ENCODE measurements around the gene PRSS36.

The PRSS36 gene

DNA sequence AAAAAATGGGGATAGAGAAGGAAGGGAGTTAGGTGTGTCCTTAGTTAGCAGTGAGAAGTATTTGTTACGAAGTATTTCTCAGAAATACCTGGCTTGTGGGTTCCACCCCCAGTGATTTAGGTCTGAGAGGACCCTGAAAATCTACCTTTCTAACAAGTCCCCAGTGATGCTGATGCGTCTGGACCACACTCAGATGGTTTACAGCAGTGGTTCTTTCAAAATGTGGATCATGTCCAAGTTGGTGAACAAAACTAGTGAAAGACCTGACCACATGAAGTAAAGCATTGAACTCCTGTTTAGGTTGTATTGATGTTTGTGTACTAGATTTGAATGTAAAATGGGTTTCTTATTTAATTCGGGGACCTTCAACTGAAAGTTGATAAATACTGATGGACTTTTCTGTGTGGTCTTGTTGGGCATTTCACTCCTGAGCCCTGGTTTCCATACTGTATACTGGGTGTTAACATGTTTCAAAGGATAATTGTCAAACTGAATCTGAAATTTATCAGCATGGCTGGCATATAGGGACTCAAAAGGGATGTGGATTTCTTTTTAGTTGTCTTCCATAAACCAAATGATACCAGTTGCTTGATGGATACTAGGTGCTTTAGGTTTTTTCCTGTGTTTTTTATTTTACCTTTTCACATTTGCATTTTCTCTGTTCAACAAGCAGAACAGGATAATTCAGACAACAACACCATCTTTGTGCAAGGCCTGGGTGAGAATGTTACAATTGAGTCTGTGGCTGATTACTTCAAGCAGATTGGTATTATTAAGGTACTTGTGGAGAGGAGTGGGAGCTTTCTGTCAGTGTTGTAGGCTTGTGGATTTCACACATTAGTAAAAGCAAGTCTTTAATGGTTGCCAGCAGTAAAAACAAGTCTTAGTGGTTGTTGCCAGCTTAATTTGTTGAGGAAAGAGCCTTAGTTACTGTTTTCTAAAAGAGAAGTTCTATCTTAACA lies 38.9 kb upstream of the PRSS36 start:
- DNase-seq (ENCODE audit: low read depth): no peak
- TF ChIP-seq, protein P1, sequence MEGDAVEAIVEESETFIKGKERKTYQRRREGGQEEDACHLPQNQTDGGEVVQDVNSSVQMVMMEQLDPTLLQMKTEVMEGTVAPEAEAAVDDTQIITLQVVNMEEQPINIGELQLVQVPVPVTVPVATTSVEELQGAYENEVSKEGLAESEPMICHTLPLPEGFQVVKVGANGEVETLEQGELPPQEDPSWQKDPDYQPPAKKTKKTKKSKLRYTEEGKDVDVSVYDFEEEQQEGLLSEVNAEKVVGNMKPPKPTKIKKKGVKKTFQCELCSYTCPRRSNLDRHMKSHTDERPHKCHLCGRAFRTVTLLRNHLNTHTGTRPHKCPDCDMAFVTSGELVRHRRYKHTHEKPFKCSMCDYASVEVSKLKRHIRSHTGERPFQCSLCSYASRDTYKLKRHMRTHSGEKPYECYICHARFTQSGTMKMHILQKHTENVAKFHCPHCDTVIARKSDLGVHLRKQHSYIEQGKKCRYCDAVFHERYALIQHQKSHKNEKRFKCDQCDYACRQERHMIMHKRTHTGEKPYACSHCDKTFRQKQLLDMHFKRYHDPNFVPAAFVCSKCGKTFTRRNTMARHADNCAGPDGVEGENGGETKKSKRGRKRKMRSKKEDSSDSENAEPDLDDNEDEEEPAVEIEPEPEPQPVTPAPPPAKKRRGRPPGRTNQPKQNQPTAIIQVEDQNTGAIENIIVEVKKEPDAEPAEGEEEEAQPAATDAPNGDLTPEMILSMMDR (IDR thresholded peaks at IDR 0.05; ENCODE audit: insufficient read depth, low read depth, low read length, missing control alignments): no peak
- no peak overlapping the region for H3K4me3 ChIP-seq (ENCODE audit: low read depth, low read length)

DNA sequence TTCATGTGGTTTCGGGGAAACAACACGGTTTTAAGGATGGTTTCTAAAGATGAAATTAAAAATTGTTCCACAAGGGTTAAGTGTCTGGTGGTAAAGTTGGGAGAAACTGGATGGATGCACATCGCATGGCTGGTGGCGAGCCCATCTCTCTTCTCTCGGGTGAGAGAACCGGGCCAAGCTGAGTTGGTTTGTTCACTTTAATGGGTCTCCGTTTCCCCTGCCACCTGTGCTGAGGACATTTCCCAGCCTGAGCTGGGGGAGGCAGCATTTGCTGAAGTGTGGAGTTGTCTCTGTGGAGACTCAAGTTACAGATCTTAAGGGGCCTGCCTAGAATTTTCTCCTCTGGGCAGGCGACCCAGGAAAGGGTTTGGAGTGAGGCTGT lies 37.9 kb upstream of the PRSS36 start:
- no peak overlapping the region for H3K4me3 ChIP-seq (ENCODE audit: low read depth, low read length)
- TF ChIP-seq, protein P1 (IDR thresholded peaks at IDR 0.05; ENCODE audit: insufficient read depth, low read depth, low read length, missing control alignments): no peak
- DNase-seq (ENCODE audit: low read depth): no peak

DNA sequence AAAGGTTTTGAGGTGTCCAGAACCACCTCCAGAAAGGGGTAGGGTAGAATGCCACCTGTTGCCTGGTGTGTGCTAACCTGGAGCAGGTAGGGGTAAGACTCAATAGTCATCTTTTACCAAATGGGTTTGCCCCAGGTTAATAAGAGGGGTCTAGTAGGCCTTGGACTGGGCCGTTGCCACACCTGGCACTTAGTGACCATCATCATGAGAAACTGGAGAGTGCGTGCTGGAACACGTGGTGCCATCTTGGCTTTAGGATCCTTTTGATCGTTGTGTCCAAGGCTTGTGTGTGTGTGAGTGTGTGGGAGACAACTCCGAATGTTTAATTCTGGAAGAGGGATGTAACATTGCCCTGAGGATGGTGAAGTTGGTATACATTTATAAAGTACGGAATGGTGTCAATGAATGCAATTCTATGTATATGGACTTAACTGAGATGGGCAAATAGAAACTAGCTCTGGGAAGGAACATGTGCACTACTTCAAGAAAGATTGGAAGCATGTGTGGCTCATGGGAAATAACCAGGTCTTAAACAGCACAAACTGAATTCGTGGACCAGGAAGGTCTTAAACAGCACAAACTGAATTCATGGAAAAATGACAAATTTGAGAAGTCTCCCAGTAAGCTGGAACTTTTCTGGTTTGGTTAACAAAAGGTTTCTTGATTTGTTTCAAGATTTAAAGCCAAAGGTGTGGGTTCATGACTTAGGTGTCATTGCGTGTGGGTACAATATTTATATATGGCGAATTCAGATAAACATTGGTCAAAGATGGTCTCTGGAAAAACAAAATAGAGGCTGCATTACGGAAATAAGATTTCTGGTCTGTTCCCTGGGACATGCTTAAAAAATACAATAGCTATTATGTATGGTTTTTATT lies 37.3 kb upstream of the PRSS36 start:
- TF ChIP-seq, protein P1 (IDR thresholded peaks at IDR 0.05; ENCODE audit: insufficient read depth, low read depth, low read length, missing control alignments): no peak
- no peak overlapping the region for H3K4me3 ChIP-seq (ENCODE audit: low read depth, low read length)
- DNase-seq (ENCODE audit: low read depth): no peak

DNA sequence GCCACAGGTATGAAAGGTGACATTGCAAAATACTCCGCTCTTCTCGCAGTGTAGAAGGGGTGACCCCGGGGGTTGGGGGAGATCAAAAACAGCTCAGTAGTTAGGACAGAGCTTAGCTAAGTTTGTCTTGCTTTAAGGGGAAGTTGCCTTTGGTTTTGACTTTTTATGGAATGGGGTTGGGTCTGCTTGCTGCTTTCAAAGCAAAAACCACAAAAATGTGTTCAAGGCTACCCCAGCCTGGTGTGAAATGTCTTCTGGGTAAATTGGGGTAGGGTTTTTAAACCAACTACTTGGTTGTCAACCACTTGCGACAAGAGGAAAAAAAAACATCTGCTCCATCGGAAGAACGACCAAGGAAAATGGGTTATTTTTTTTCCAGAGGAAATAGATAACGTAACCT lies 36.3 kb upstream of the PRSS36 start:
- no peak for DNase-seq (ENCODE audit: low read depth)
- no peak overlapping the region for H3K4me3 ChIP-seq (ENCODE audit: low read depth, low read length)
- TF ChIP-seq, protein P1 (IDR thresholded peaks at IDR 0.05; ENCODE audit: insufficient read depth, low read depth, low read length, missing control alignments): no peak

DNA sequence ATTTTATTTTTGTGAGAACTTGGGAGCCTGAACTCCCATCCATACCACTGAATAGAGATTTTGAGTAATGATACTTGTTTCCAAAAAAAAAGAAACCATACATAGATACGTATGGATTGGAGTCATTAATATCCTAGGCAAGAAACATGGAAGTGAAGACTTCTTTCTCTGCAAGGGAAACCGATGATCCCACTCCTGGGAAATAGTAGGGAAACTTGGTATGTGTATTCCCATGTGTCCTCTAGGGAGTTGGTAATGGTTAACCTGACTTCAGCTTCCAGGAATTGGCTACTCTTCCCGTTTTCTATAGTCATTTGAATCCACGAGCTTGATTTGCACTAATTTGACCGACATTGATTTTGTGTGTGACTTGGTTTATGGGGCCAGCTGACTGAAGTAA lies 35.5 kb upstream of the PRSS36 start:
- H3K4me3 ChIP-seq (ENCODE audit: low read depth, low read length): no peak overlapping the region
- TF ChIP-seq, protein P1 (IDR thresholded peaks at IDR 0.05; ENCODE audit: insufficient read depth, low read depth, low read length, missing control alignments): no peak
- no peak for DNase-seq (ENCODE audit: low read depth)

DNA sequence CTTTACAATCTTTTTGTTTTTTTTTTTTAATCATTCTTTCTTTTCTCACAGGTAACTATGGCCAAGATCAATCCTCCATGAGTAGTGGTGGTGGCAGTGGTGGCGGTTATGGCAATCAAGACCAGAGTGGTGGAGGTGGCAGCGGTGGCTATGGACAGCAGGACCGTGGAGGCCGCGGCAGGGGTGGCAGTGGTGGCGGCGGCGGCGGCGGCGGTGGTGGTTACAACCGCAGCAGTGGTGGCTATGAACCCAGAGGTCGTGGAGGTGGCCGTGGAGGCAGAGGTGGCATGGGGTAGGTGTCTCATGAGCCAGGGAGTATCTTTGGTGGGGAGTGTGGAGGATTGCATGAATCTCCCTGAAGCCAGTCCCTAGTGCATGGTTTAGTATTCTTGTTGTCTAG lies 35.0 kb upstream of the PRSS36 start:
- TF ChIP-seq, protein P1 (IDR thresholded peaks at IDR 0.05; ENCODE audit: insufficient read depth, low read depth, low read length, missing control alignments): no peak
- no peak overlapping the region for H3K4me3 ChIP-seq (ENCODE audit: low read depth, low read length)

More for the DNA sequence above, 35.0 kb upstream of the PRSS36 start:
- DNase-seq (ENCODE audit: low read depth): no peak

All from GM12865 (cell line).